Omental fat pad (tissue), 4 donors: ENCODE measurements around the gene SRF. TPM values are rescaled to one million over a fixed set of nuclear protein-coding genes. Genes with fewer than 3 reads are reported as not detected.

Experiments used
- ATAC-seq: fragments of 150-250 bp; one replicate; pipeline ENCODE4 v1.9.1; 2016; ENCODE audit warnings: mild to moderate bottlenecking, moderate library complexity; ENCODE audit not compliant: low FRiP score
- DNase-seq: peaks from one replicate; pipeline ENCODE4 v3.0.0-alpha.2; 2019; ENCODE audit warnings: low spot score
- CTCF ChIP-seq, 3 donors: fragments of 450-650 bp; IDR thresholded peaks; one replicate each; pipeline ENCODE4 v1.5.1; 2016 to 2017; ENCODE audit warnings: antibody characterized with exemption in 3 of 3, mild to moderate bottlenecking in 3 of 3, moderate library complexity in 2 of 3
- total RNA-seq, 4 donors: library from RNA; depleted of rRNA; stranded (reverse); fragments of >200 nt; gene quantifications; one replicate each; pipeline ENCODE4 v1.1.0, GENCODE V29; 2016

Gene SRF
- total RNA-seq, 4 donors from 2014 or later = 21.5 to 37.8 (median 24.4) TPM

GRCh38 chr6:43147691-43148477 is 23.2 kb upstream of the SRF start:
- TF ChIP-seq CTCF (IDR thresholded peaks at IDR 0.05) = no peak
- ATAC-seq (no peak), DNase-seq (no peak)

GRCh38 chr6:43149265-43149664 is 21.8 kb upstream of the SRF start:
- TF ChIP-seq CTCF (IDR thresholded peaks at IDR 0.05) = no peak
- DNase-seq (no peak), ATAC-seq (no peak)

- ATAC-seq = no peak
- no peak for TF ChIP-seq CTCF (IDR thresholded peaks at IDR 0.05)
- DNase-seq = no peak
These were observed 20.9 kb upstream of the SRF start for GRCh38 chr6:43150051-43150751.

- TF ChIP-seq CTCF (IDR thresholded peaks at IDR 0.05) = no peak
- DNase-seq (no peak), ATAC-seq (peak; percentile 44)
These were observed 11.5 kb upstream of the SRF start for GRCh38 chr6:43159599-43159998.

- DNase-seq = no peak
- no peak for TF ChIP-seq CTCF (IDR thresholded peaks at IDR 0.05)
- no peak for ATAC-seq
These were observed 7.2 kb upstream of the SRF start for GRCh38 chr6:43163899-43164298.

- ATAC-seq (peak; percentile 52), DNase-seq (peak; percentile 40)
- no peak for TF ChIP-seq CTCF (IDR thresholded peaks at IDR 0.05)
These were observed 595 bp upstream of the SRF start for GRCh38 chr6:43170417-43170930.
